RCC 7860 (cell line): ENCODE data around the gene CEP89.
"Not testable (repeated sequence)": the region's sequence is repeated elsewhere in the genome, so short reads cannot be mapped to it uniquely, and the experiment has no call there.

Source experiments
- DNase-seq: peaks from one replicate; pipeline ENCODE4 v3.0.0-alpha.2; 2015; ENCODE audit warnings: low spot score
- FAIRE-seq: peaks from 2 replicates; lab custom pipeline; 2012; peaks lifted over from hg19 to GRCh38; lab: Jason Lieb, UNC

Gene CEP89

DNA sequence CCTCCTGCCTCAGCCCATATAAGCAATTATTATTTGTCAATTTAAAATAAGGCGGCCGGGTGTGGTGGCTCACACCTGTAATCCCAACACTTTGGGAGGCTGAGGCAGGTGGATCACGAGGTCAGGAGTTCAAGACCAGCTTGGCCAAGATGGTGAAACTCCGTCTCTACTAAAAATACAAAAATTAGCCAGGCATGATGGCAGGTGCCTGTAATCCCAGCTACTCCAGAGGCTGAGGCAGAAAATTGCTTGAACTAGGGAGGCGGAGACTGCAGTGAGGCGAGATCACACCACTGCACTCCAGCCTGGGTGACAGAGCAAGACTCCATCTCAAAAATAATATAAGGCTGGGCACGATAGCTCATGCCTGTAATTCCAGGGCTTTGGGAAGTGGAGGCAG, 114.9 kb downstream of the CEP89 start:
- DNase-seq, FAIRE-seq: not testable (repeated sequence)

DNA sequence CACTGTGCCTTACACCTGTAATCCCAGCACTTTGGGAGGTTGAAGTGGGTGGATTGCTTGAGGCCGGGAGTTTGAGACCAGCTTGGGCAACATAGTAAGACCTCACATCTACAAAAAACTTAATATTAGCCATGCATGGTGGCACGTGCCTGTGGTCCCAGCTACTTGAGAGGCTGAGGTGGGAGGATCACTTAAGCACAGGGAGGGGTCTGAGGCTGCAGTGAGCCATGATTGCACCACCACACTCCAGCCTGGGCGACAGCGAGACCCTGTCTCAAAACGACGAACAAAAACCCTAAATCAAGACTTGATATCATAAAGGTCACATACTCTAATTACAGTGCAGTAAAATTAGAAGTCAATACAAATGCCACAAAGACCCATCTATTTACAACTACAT, 119.5 kb downstream of the CEP89 start:
- no peak for FAIRE-seq

DNA sequence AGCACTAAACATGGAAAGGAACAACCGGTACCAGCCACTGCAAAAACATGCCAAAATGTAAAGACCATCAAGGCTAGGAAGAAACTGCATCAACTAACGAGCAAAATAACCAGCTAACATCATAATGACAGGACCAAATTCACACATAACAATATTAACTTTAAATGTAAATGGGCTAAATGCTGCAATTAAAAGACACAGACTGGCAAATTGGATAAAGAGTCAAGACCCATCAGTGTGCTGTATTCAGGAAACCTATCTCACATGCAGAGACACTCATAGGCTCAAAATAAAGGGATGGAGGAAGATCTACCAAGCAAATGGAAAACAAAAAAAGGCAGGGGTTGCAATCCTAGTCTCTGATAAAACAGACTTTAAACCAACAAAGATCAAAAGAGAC, 123.7 kb downstream of the CEP89 start:
- not testable (repeated sequence) for DNase-seq, FAIRE-seq

More for the DNA sequence above, 119.5 kb downstream of the CEP89 start:
- DNase-seq, result no peak

DNA sequence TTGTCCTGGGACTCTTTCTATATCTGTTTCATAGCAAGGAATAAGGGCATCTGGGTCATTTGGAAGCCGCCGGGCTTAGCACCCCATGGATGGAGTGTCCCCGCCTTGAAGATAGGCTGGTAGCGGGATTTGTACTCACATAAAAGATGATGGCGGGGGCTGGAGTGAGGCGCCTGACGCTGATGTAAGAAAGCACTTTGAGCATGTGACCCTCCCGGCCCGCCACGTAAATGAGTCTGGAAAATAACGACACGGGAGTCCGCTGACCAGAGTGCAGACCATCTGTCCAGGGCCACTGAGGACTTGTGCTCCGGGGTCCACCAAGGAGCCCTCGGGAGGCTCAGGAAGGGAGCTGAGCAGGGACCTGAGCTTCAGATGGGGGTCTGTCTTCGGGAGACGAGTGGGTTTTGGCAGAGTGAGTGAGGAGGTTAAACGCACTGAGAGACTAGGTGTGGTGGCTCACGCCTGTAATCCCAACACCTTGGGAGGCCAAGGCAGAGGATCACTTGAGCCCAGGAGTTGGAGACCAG, 128.0 kb downstream of the CEP89 start:
- DNase-seq (no peak), FAIRE-seq (no peak)

DNA sequence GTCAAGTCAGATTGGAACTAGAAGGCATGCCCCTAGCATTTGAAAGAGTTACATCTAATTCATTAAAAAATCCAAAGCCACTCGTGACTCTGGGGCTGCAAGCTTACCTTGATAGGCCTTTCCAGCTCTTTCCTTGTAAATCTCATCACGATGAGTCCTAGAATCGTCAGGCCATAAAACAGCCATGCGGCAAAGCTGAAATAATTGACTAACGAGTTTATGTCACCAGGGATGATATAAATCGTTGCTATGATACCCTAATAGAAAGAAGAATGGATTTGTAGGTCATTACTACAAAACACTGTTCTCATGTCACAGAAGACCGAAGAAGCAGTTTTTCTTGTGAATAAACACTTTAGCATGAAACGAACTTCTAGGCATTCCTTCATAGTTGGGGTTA, 129.7 kb downstream of the CEP89 start:
- FAIRE-seq, result no peak
- no peak for DNase-seq

DNA sequence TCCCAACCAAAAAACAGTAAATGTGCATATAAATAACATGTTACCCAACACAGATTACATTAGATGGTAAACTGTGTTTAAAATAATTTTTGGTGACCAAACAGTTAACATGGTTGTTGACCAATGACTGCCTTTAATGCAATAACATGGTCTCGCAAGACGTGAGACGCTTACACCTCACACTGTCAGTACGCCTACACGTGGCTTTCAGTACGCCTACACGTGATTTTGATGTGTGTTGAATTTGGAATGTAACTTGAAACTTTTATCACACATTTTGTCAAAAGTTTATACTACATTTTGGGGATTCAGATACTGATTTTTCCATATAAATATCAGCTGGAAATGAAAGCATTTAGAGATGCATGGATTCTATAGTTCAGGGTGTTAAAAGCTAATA, 134.2 kb downstream of the CEP89 start:
- FAIRE-seq (no peak), DNase-seq (no peak)

DNA sequence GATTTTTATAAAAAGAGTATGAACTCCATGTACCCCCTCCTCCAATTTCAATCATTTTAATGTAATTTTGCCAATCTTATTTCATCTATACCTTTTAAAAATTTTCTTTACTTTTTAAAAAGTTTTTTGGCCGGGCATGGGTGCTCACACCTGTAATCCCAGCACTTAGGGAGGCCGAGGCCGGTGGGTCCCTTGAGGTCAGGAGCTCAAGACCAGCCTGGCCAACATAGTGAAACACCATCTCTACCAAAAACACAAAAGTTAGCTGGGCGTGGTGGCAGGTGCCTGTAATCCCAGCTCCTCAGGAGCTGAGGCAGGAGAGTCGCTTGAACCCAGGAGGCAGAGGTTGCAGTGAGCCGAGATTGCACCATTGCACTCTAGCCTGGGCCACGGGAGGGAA, 138.4 kb downstream of the CEP89 start:
- FAIRE-seq, DNase-seq: not testable (repeated sequence)

DNA sequence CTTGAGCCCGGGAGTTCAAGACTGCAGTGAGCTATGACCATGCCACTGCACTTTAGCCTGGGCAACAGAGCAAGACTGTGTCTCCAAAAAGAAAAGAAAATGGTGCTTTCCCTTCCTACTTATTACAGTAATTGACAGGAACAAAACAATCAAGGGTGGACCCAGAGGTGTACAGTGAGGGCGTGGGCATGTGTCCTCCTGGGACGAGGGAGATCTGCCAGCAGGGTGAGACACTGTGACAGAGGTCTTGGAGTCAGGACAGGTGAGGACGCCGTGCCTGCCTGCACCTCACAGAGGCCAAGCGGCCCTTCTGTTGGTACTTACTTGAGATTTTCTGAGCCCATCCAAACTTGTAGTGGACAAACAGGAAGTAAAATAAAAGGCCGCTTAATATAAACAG, 138.9 kb downstream of the CEP89 start:
- not testable (repeated sequence) for FAIRE-seq, DNase-seq

DNA sequence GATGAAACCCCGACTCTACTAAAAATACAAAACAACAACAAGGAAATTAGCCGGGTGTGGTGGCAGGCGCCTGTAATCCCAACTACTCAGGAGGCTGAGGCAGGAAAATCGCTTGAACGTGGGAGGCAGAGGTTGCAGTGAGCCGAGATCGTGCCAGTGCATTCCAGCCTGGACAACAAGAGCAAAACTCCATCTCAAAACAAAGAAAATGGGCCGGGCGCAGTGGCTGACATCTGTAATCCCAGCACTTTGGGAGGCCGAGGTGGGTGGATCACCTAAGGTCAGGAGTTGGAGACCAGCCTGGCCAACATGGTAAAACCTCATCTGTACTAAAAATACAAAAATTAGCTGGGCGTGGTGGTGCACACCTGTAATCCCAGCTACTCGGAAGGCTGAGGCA, 139.7 kb downstream of the CEP89 start:
- DNase-seq, FAIRE-seq: not testable (repeated sequence)

DNA sequence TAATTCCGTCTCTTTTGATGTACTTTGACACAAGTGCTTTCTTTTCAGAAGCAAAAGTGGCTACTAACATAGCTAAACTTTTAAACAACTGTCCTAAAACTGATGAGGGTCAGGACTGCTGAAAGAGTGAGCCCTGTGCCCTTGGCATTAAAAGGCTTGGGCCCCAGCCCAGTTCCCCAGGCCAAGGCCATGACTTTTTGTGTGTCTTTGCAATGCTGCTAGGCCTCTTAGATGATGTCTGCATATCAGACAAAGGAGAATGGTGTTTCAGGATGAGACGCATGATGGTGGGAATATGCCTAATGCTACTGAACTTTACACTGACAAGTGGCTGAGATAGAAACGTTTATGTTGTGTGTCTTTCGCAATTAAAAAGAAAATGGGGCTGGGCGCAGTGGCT, 140.1 kb downstream of the CEP89 start:
- FAIRE-seq (no peak), DNase-seq (no peak)

DNA sequence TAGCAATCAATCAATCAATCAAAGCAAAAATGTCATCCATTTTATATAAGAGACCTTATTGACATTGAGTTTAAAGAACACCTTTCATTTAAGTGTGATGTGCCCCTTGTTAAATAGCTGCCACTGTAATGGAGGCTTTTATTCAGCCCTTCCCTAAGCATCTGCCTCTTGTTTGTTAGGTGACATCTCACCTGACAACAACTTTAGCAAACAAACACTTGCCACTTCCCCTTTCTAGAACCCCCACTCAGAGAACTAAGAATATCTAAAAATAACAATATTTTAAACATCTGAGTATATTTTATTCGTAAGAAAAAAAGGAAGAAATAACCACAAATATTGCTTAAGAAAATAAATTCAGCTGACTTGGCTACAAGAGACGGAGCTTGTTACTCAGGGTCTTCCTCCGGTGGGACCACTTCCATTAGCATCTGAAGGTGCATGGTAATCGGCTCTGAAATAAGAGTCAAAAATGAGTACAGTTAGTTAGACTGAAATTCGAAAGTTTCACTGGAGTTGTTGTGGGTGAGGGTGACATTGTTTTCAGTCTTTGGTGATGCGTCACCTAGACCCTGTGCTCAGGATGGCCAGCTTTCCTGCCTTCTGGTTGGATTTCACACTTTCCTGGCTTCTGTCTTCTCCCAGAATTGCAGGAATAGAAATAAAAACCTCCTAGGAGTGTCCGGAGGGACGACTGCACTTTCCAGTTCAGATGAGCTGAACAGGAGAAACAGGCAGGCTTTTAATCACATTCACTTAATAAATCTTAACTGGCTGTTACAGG, 141.3 kb downstream of the CEP89 start:
- FAIRE-seq, result peak; percentile 92
- peak; percentile 80 for DNase-seq

DNA sequence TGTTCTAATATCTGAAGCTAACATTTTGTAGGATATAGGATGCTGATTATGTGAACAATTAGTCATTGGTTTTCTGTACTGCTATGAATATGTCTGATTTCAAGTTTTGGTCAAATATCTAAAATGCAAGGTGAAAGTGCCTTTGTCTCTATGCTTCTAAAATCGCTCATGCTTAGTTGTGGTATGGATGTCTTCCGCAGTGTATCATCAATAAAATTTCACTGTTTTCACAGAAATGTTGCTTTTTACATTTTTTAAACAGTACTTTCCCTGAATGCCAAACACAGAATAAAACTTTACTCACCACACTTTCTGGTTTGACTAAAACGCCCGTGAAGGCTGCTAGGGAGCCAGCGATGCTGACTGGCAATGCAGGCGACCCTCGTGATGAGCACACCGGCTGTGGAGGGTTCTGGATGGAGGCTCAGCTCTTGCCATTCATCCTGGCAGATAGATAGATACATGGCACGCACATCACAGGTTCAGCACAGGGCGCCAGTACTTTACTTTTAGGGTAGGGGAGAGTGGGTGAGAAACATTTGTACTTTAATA, 142.3 kb downstream of the CEP89 start:
- FAIRE-seq (no peak), DNase-seq (no peak)

DNA sequence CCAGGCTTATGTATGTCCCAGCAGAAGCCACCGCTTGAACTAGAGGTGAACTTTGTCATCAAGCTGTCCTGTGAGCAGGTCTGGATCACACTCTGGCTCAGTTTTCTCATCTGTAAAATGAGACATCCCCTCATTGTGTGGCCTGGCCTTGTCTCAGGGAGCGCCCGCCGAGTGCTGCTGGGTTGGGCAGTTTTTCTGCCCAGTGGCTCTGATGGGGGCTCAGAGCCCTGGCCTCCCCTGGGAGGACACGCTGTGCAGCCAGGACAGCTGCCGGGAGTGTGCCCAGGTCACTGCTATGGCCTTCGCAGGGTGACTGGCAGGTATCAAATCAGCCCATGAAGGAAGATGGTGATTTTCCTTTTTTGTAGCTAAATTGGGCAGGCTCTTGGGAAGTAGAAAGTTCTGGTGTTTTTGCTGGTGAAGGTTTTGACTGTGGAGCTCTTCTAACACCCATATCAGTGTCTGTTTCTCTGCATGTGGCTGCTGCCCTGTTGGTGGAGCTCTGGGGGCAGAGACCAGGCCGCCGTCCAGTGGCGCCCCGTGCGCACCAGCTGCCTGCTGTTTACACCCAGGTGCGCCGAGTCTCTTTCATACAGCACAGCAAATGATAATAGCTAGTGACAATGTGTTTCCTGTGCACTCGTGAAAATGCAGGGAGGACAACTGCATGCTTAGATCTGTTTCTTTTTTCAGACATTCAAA, 143.0 kb downstream of the CEP89 start:
- FAIRE-seq (no peak), DNase-seq (no peak)

DNA sequence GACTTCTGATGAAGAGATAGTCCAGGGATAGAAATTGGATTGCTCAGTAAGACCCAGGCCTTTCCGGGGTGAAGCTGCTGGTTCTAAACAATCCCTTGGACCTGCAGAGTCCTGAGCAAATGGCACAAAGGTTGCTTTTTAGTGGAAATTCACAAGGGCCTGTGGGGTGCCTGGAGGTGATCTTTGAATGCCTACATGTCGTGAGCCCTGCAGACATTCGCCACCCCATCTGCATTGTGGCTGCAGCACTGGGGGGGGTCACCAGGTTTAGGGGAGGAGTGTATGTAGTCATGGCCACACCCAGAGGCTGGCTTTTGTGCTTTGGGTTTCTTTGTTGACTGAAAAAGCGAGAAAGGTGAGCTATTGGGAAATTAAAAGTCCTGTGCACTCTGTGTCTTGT, 143.6 kb downstream of the CEP89 start:
- no peak for FAIRE-seq
- DNase-seq, result no peak
